ENCODE data around the gene ATF7.
"Not testable (repeated sequence)": the region's sequence is repeated elsewhere in the genome, so short reads cannot be mapped to it uniquely, and the experiment has no call there.

ATF7 gene

GRCh38 chr12:53601296-53601847 is 24.8 kb downstream of the ATF7 start:
- Histone ChIP-seq H3K27ac (peak overlapping the region in 4 of 21 experiments; percentile 0 to 34 (median 8)), H3K4me3 (no peak overlapping the region)

GRCh38 chr12:53600490-53601295 is 25.5 kb downstream of the ATF7 start:
- no peak overlapping the region for H3K4me3 ChIP-seq

GRCh38 chr12:53599579-53599978 is 26.6 kb downstream of the ATF7 start:
- Histone ChIP-seq H3K27ac (no peak overlapping the region), H3K4me3 (no peak overlapping the region)

More at GRCh38 chr12:53600490-53601295, 25.5 kb downstream of the ATF7 start:
- peak overlapping the region in 3 of 21 experiments; percentile 7 to 34 (median 8) for H3K27ac ChIP-seq

GRCh38 chr12:53598971-53599370 is 27.2 kb downstream of the ATF7 start:
- H3K4me3 ChIP-seq, H3K27ac ChIP-seq: not testable (repeated sequence)

- peak overlapping the region in 4 of 21 experiments; percentile 22 to 55 (median 37) for H3K27ac ChIP-seq
- no peak overlapping the region for H3K4me3 ChIP-seq
Observed at GRCh38 chr12:53596920-53597363, 29.2 kb downstream of the ATF7 start.

GRCh38 chr12:53594897-53595615 is 31.1 kb downstream of the ATF7 start:
- no peak overlapping the region for H3K4me3 ChIP-seq
- H3K27ac ChIP-seq, result peak overlapping the region in 1 of 21 experiments; percentile 16

- Histone ChIP-seq H3K27ac (no peak overlapping the region), H3K4me3 (no peak overlapping the region)
Observed at GRCh38 chr12:53593707-53594106, 32.5 kb downstream of the ATF7 start.

GRCh38 chr12:53593031-53593430 is 33.2 kb downstream of the ATF7 start:
- H3K27ac ChIP-seq, result no peak overlapping the region
- H3K4me3 ChIP-seq, result no peak overlapping the region

GRCh38 chr12:53592426-53592825 is 33.8 kb downstream of the ATF7 start:
- Histone ChIP-seq H3K27ac (no peak overlapping the region), H3K4me3 (no peak overlapping the region)

- H3K4me3 ChIP-seq, result no peak overlapping the region
- H3K27ac ChIP-seq, result peak overlapping the region in 10 of 21 experiments; percentile 10 to 59 (median 38)
Observed at GRCh38 chr12:53591301-53592206, 34.6 kb downstream of the ATF7 start.

- Histone ChIP-seq H3K4me3 (no peak overlapping the region), H3K27ac (peak overlapping the region in 3 of 21 experiments; percentile 25 to 48 (median 35))
Observed at GRCh38 chr12:53590652-53591051, 35.5 kb downstream of the ATF7 start.

- Histone ChIP-seq H3K27ac (no peak overlapping the region), H3K4me3 (no peak overlapping the region)
Observed at GRCh38 chr12:53589915-53590314, 36.3 kb downstream of the ATF7 start.

GRCh38 chr12:53589423-53589822 is 36.8 kb downstream of the ATF7 start:
- H3K4me3 ChIP-seq, result no peak overlapping the region
- H3K27ac ChIP-seq, result no peak overlapping the region

- no peak overlapping the region for H3K27ac ChIP-seq
Observed at GRCh38 chr12:53588123-53588522, 38.1 kb downstream of the ATF7 start.

GRCh38 chr12:53586745-53587144 is 39.4 kb downstream of the ATF7 start:
- no peak overlapping the region for H3K4me3 ChIP-seq
- H3K27ac ChIP-seq, result peak overlapping the region in 1 of 21 experiments; percentile 5

More at GRCh38 chr12:53588123-53588522, 38.1 kb downstream of the ATF7 start:
- no peak overlapping the region for H3K4me3 ChIP-seq

GRCh38 chr12:53585448-53586125 is 40.6 kb downstream of the ATF7 start:
- Histone ChIP-seq H3K27ac (no peak overlapping the region), H3K4me3 (no peak overlapping the region)

GRCh38 chr12:53579545-53579955 is 46.6 kb downstream of the ATF7 start:
- no peak overlapping the region for H3K4me3 ChIP-seq
- H3K27ac ChIP-seq, result no peak overlapping the region

- Histone ChIP-seq H3K27ac (no peak overlapping the region), H3K4me3 (no peak overlapping the region)
Observed at GRCh38 chr12:53578783-53579182, 47.4 kb downstream of the ATF7 start.

GRCh38 chr12:53577941-53578352 is 48.2 kb downstream of the ATF7 start:
- H3K4me3 ChIP-seq, result no peak overlapping the region

More at GRCh38 chr12:53577941-53578352, 48.2 kb downstream of the ATF7 start:
- no peak overlapping the region for H3K27ac ChIP-seq

Measured in skin epidermis (tissue), 12 donors.